HepG2 (cell line): ENCODE data around the gene OBI1.

Source experiments
- CTCF ChIP-seq: sonication (generic); formaldehyde crosslinking; IDR thresholded peaks from 2 replicates; pipeline ENCODE4 v1.5.0; 2020; ENCODE audit warnings: mild to moderate bottlenecking, missing genetic modification reagents, moderate library complexity
- HDAC2 ChIP-seq: sonication (generic); formaldehyde crosslinking; IDR thresholded peaks from 2 replicates; pipeline ENCODE4 v1.4.0; 2020; ENCODE audit warnings: missing genetic modification reagents
- SIX4 ChIP-seq: sonication (generic); formaldehyde crosslinking; IDR thresholded peaks from 2 replicates; pipeline ENCODE4 v1.4.0; 2020; ENCODE audit warnings: missing genetic modification reagents
- SRF ChIP-seq: IDR thresholded peaks from 2 replicates; pipeline ENCODE4 v1.6.1; 2011; ENCODE audit warnings: mild to moderate bottlenecking, low read depth, low read length, moderate library complexity
- ZBTB2 ChIP-seq: sonication (generic); formaldehyde crosslinking; IDR thresholded peaks from 2 replicates; pipeline ENCODE4 v1.8.0; 2022; ENCODE audit warnings: low read depth, missing genetic modification reagents
- ZFP36 ChIP-seq: fragments of 150-350 bp; IDR thresholded peaks from 2 replicates; pipeline ENCODE4 v1.6.1; 2018; ENCODE audit warnings: borderline replicate concordance, low read length, low read depth; ENCODE audit not compliant: partially characterized antibody
- ZNF160 ChIP-seq: sonication (generic); formaldehyde crosslinking; IDR thresholded peaks from 2 replicates; pipeline ENCODE4 v1.8.0; 2022; ENCODE audit warnings: mild to moderate bottlenecking, inconsistent platforms, missing genetic modification reagents
- ZNF274 ChIP-seq: sonication (generic); formaldehyde crosslinking; IDR thresholded peaks from 2 replicates; pipeline ENCODE4 v1.5.1; 2020; ENCODE audit warnings: mild to moderate bottlenecking, missing genetic modification reagents

- no peak for TF ChIP-seq ZNF274 (CRISPR knock-in tag)
- no peak for TF ChIP-seq CTCF (CRISPR knock-in tag)
- no peak for TF ChIP-seq ZBTB2 (CRISPR knock-in tag)
- TF ChIP-seq SRF = no peak
- no peak for TF ChIP-seq ZNF160 (CRISPR knock-in tag)
- no peak for TF ChIP-seq ZFP36
- no peak for TF ChIP-seq SIX4
- peak; percentile 51; the same call in 1 of the 2 replicates for TF ChIP-seq HDAC2 (CRISPR knock-in tag)
These were observed 69.7 kb downstream of the OBI1 start for GRCh38 chr13:78589206-78589605.
